Measurements from ENCODE around the gene CPA1. TPM values are rescaled to one million over a fixed set of nuclear protein-coding genes. Genes with fewer than 3 reads are reported as not detected.

Gene CPA1
- not detected in 2 replicates for total RNA-seq

- DNase-seq (ENCODE audit: low read depth) = no peak
Measured at GRCh38 chr7:130379921-130380860, at the start of gene CPA1. Gene CPA1, plus strand, starts transcription at chr7:130380494. Its CDS starts 27 bp downstream, at chr7:130380521.

GRCh38 chr7:130332259-130333053 lies 47.8 kb upstream of the CPA1 start:
- no peak for DNase-seq (ENCODE audit: low read depth)

DNA sequence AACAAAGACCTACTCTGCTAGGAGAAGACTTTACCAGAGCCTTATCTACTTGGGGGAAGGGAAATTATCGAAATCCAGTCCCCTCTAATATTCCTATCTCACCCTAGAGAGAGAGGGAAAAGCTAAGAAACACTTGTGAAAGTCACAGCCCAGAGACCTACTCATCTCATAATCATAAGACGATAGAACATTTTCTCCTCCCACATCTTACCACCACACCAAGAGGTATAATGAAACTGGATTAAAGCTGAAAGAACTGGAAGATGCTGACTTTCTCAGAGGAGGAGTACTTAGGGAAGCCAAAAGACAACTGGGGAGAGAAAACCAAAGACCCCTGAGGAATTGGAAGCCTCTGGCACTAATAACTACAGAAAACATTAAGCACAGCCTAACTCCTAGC lies 46.5 kb upstream of the CPA1 start:
- DNase-seq (ENCODE audit: low read depth) = no peak

- DNase-seq (ENCODE audit: low read depth) = no peak
Measured at GRCh38 chr7:130334274-130334673, 46.0 kb upstream of the CPA1 start.

- no peak for DNase-seq (ENCODE audit: low read depth)
Measured at GRCh38 chr7:130337410-130337971, 42.8 kb upstream of the CPA1 start.

DNA sequence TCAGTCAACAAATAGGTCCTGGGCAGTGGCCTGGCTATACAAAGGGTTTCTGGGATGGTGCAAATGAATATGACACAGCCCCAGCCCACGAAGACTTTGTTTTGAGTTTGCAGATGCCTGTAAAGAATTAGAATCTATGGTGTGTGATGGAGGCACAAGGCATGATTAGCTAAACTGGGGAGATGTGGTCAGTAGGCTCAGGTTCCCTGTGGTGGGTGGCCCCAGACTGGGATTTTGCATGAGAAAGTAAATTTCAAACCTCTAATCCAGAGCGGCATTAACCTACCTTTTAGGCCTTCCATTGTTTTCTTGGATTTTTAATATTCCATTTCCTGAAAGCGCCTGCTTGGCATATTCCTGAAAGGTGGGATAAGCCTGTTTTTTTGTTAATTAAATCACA lies 42.1 kb upstream of the CPA1 start:
- no peak for DNase-seq (ENCODE audit: low read depth)

GRCh38 chr7:130341882-130342281 lies 38.4 kb upstream of the CPA1 start:
- DNase-seq (ENCODE audit: low read depth) = no peak

DNA sequence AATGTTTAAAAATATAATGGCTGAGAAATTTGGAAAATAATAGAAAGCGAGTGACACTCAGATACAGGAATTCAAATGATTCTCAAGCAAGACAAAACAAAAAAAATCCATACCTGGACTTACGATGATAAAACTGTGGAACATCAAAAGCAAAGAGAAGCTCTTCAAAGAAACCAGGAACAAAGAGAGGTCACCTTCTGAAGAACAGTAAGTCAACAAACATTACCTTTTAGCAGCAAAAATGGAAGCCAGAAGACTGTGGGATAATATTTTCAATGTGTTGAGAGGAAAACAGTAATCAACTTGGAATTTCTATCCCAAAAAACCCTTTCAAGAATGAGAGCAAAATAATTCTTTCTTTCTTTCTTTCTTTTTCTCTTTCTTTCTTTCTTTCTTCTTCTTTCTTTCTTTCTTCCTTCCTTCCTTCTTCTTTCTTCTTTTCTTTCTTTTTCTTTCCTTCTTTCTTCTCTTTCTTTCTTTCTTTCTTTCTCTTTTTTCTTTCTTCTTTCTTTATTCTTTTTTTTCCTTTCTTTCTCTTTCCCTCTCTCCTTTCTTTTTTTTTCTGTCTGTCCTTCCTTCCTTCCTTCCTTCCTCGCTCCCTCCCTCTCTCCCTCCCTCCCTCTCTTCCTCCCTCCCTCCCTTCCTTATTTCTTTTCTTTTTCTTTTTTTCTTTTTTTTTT lies 37.5 kb upstream of the CPA1 start:
- no peak for DNase-seq (ENCODE audit: low read depth)

DNA sequence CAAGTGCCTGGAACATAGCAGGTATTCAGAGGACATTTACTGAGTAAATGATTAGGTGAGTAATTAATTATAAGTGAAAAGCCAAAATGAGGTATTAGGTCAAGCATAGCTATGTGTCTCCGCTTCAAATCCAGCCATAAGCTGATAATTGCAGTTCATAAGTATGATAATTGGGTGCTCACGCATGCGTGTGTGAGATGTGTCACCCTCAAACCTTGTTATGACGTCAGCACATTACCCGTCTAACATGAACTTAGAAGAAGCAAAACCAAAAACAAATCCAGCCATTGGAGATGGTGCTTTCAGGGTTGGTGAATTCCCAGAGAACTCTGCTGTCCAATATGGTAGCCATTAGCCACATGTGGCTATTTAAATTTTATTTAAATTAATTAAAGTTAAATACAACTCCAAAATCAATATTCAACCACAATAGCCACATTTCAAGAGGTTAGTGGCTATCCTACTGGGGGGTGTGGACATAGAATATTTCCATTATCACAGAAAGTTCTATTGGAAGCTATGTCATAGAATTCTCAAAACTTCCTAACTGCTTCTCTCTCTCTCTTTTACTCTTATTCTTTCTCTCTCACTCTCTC lies 35.9 kb upstream of the CPA1 start, which contains the start of gene CPA5:
Gene CPA5, plus strand, starts transcription at position 546 of the 596 bp plus-strand sequence. CDS start 1,670 bp downstream, outside the sequence.
- peak; percentile 57 for DNase-seq (ENCODE audit: low read depth)

GRCh38 chr7:130345136-130345535 lies 35.2 kb upstream of the CPA1 start:
- no peak for DNase-seq (ENCODE audit: low read depth)

GRCh38 chr7:130345725-130346124 lies 34.6 kb upstream of the CPA1 start:
- DNase-seq (ENCODE audit: low read depth) = no peak

- no peak for DNase-seq (ENCODE audit: low read depth)
Measured at GRCh38 chr7:130346177-130346905, 34.0 kb upstream of the CPA1 start.

DNA sequence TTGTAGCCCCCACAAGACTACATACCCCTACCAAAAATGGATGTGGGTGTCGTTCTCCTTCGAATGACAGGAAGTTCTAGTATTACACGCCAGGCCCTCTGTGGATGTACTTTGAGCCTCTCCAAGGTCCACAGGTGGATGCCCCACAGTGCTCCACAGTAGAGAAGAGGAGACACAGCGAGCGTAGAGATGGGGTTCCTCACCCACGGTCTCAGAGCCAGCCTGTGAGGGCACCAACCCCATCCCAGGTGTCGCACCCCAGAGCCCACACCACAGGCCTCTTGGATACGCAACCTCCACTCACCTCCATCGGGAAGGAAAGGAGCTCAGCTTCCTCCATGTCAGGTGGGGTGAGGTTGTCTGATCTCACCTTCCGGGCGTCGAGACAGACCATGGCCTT lies 33.4 kb upstream of the CPA1 start:
- no peak for DNase-seq (ENCODE audit: low read depth)

GRCh38 chr7:130349911-130350782 lies 30.1 kb upstream of the CPA1 start:
- peak; percentile 85 for DNase-seq (ENCODE audit: low read depth)

DNA sequence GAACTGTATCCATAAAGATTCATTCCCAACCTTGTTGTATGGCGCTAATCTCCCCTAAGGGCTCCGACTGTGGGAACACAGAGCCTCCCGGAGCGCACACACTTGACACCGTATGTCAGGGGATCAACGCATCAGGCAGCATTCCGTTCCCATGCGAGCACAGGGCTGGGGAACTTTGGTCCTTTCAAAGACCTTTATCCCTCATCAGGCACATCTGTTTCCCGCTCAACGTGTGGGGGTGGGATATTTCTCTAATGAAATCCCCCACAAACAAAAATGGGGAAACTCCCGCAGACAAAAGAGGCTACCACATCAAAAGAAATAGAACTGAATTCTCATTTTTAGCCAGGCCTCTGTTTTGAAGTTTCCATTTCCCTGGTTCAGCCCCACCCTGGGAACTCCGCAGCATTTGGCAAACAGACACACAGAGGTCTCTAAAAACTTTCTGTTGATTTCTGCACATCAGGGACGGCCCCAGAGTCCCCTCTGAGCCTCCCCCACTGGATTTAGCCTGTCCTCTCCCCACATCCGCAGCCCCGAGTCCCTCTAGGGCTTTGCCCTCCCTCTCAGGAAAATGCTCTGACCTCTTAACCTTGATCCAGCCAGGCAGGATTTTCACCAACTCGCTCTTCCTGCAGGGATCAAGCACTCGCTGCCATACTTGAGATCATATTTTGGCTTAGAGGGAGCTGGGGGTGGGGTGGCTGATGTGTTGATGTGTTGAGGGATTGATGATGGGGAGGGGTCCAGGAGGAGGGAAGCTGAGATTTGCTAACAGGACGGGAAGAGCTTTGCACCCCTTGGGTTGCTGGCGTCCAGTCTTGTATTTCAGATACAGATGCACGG lies 29.1 kb upstream of the CPA1 start:
- no peak for DNase-seq (ENCODE audit: low read depth)

- DNase-seq (ENCODE audit: low read depth) = no peak
Measured at GRCh38 chr7:130351791-130352090, 28.6 kb upstream of the CPA1 start.

GRCh38 chr7:130352194-130353074 lies 27.9 kb upstream of the CPA1 start:
- DNase-seq (ENCODE audit: low read depth) = peak; percentile 79

DNA sequence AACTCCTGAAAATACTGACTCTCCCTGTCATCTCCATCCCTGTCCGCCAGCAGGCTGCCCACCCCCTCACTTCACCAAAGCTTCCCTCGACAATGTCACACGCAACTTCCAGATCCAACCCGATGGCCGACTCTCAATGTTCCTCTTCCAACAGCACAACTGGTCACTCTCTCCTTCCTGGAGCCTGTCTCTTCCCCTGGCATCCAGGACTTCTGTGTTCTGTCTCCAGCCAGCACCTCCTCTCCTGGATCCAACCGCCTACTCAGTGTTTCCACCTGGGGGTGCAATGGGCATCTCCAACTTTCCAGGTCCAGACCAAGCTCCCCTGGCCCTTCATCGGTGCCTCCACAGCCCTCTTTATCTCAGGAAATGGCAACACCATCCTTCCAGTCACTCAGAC lies 27.1 kb upstream of the CPA1 start:
- DNase-seq (ENCODE audit: low read depth) = no peak

Data from renal cortical epithelial cell (primary cell).